NCI-H2227 (cell line): Measurements from ENCODE around the gene CABLES1.
A peak's percentile ranks its signal among the peaks of the same experiment; 100 is the strongest.

Experiments
- DNase-seq: peaks from one replicate; lab custom pipeline; 2025; ENCODE audit not compliant: unreplicated experiment; lab: John Stamatoyannopoulos, UW

The CABLES1 gene

GRCh38 chr18:23238651-23239349, 103.5 kb downstream of the CABLES1 start:
- no peak for DNase-seq

GRCh38 chr18:23239350-23239692, 104.0 kb downstream of the CABLES1 start:
- no peak for DNase-seq

- DNase-seq, result no peak
These were observed 104.8 kb downstream of the CABLES1 start for GRCh38 chr18:23239885-23240608.

GRCh38 chr18:23240609-23240930, 105.3 kb downstream of the CABLES1 start:
- DNase-seq, result no peak

GRCh38 chr18:23241833-23242496, 106.7 kb downstream of the CABLES1 start:
- DNase-seq, result peak; percentile 51

- DNase-seq, result peak; percentile 46
These were observed 107.9 kb downstream of the CABLES1 start for GRCh38 chr18:23243178-23243577.

GRCh38 chr18:23243816-23244215, 108.5 kb downstream of the CABLES1 start:
- no peak for DNase-seq

- peak; percentile 47 for DNase-seq
These were observed 109.1 kb downstream of the CABLES1 start for GRCh38 chr18:23244401-23244800.

- DNase-seq, result no peak
These were observed 110.2 kb downstream of the CABLES1 start for GRCh38 chr18:23245461-23245860.

GRCh38 chr18:23247331-23247730, 112.0 kb downstream of the CABLES1 start:
- DNase-seq, result no peak

- no peak for DNase-seq
These were observed 112.6 kb downstream of the CABLES1 start for GRCh38 chr18:23247896-23248295.

- no peak for DNase-seq
These were observed 113.5 kb downstream of the CABLES1 start for GRCh38 chr18:23248826-23249225.

- no peak for DNase-seq
These were observed 114.1 kb downstream of the CABLES1 start for GRCh38 chr18:23249348-23249747.

- no peak for DNase-seq
These were observed 115.8 kb downstream of the CABLES1 start for GRCh38 chr18:23250893-23251656.

- DNase-seq, result no peak
These were observed 118.3 kb downstream of the CABLES1 start for GRCh38 chr18:23253630-23254029.

- DNase-seq, result no peak
These were observed 121.9 kb downstream of the CABLES1 start for GRCh38 chr18:23257137-23257536.

GRCh38 chr18:23257686-23258565, 122.6 kb downstream of the CABLES1 start:
- no peak for DNase-seq

- no peak for DNase-seq
These were observed 123.5 kb downstream of the CABLES1 start for GRCh38 chr18:23258566-23259469.
